MM.1S (cell line): ENCODE measurements around the gene BTBD9.

Experiments
- DNase-seq: peaks from one replicate; pipeline ENCODE4 v3.0.0-alpha.2; 2015
- H2AFZ ChIP-seq: fragments of 300-600 bp; sonication (generic); 2 replicates; pipeline ENCODE4 v1.6.0; 2016; ENCODE audit warnings: antibody characterized with exemption, low read length
- H3F3A ChIP-seq: fragments of 300-600 bp; sonication (generic); 2 replicates; pipeline ENCODE4 v1.6.1; 2016; ENCODE audit warnings: mild to moderate bottlenecking, antibody characterized with exemption, low read length, moderate library complexity, mixed read lengths; ENCODE audit not compliant: insufficient read depth
- H3K27ac ChIP-seq: fragments of 300-600 bp; sonication (generic); 2 replicates; pipeline ENCODE4 v1.5.1; 2016; ENCODE audit warnings: mild to moderate bottlenecking, low read length
- H3K27me3 ChIP-seq: fragments of 300-600 bp; sonication (generic); replicated peaks from 2 replicates; pipeline ENCODE4 v1.6.0; 2016; ENCODE audit warnings: low read length; ENCODE audit not compliant: insufficient read depth
- H3K36me3 ChIP-seq: fragments of 300-600 bp; sonication (generic); replicated peaks from 2 replicates; pipeline ENCODE4 v1.6.1; 2016; ENCODE audit warnings: mild to moderate bottlenecking, low read length, mixed read lengths; ENCODE audit not compliant: insufficient read depth
- H3K4me1 ChIP-seq: fragments of 300-600 bp; sonication (generic); 2 replicates; pipeline ENCODE4 v1.6.1; 2016; ENCODE audit warnings: low read length, mixed read lengths
- H3K4me2 ChIP-seq: fragments of 300-600 bp; sonication (generic); 2 replicates; pipeline ENCODE4 v1.6.0; 2016; ENCODE audit warnings: low read depth, low read length
- H3K4me3 ChIP-seq: fragments of 300-600 bp; sonication (generic); 2 replicates; pipeline ENCODE4 v1.5.1; 2016; ENCODE audit warnings: low read length, mixed read lengths
- H3K79me2 ChIP-seq: fragments of 300-600 bp; sonication (generic); 2 replicates; pipeline ENCODE4 v1.6.1; 2016; ENCODE audit warnings: mixed run types, low read length, mixed read lengths
- H3K9ac ChIP-seq: fragments of 300-600 bp; sonication (generic); 2 replicates; pipeline ENCODE4 v1.6.1; 2016; ENCODE audit warnings: low read length, mixed read lengths
- H3K9me2 ChIP-seq: fragments of 300-600 bp; sonication (generic); replicated peaks from 2 replicates; pipeline ENCODE4 v1.6.1; 2016; ENCODE audit warnings: mild to moderate bottlenecking, low read length, mixed read lengths; ENCODE audit not compliant: insufficient read depth
- H3K9me3 ChIP-seq: fragments of 300-600 bp; sonication (generic); replicated peaks from 2 replicates; pipeline ENCODE4 v1.6.1; 2016; ENCODE audit warnings: mild to moderate bottlenecking, low read length, mixed read lengths; ENCODE audit not compliant: insufficient read depth
- H4K20me1 ChIP-seq: fragments of 300-600 bp; sonication (generic); 2 replicates; pipeline ENCODE4 v1.6.1; 2016; ENCODE audit warnings: mild to moderate bottlenecking, low read length, moderate library complexity, mixed read lengths; ENCODE audit not compliant: insufficient read depth
- CTCF ChIP-seq: fragments of 300-600 bp; sonication (generic); IDR thresholded peaks from 2 replicates; pipeline ENCODE4 v1.5.1; 2016; ENCODE audit warnings: antibody characterized with exemption, low read length, mixed read lengths
- EZH2 ChIP-seq: fragments of 300-600 bp; sonication (generic); optimal IDR thresholded peaks from 2 replicates; pipeline ENCODE3; 2017; ENCODE audit warnings: low read depth, mild to moderate bottlenecking, antibody characterized with exemption, low read length, mixed read lengths
- EZH2phosphoT487 ChIP-seq: fragments of 300-600 bp; sonication (generic); IDR thresholded peaks from 2 replicates; pipeline ENCODE4 v1.6.1; 2018; ENCODE audit warnings: antibody characterized with exemption, low read length

The BTBD9 gene

GRCh38 chr6:38364775-38365174, 275.0 kb downstream of the BTBD9 start:
- Histone ChIP-seq H3K4me3 (no peak overlapping the region), H3K27me3 (no peaks in the 10 kb centered on the region), H3K79me2 (no peaks in the 10 kb centered on the region), H3K4me1 (0 out of 2 replicates have a peak, but pooled peaks cover 8% of the 10 kb centered on the region), H3K9me2 (no peaks in the 10 kb centered on the region), H3K4me2 (no peak overlapping the region), H3K27ac (no peak overlapping the region), H3F3A (no peaks in the 10 kb centered on the region), H4K20me1 (no peaks in the 10 kb centered on the region), H2AFZ (no peak overlapping the region), H3K36me3 (no peaks in the 10 kb centered on the region), H3K9ac (no peak overlapping the region), H3K9me3 (no peaks in the 10 kb centered on the region)
- no peak for DNase-seq
- TF ChIP-seq EZH2 (no peak), EZH2phosphoT487 (no peak), CTCF (no peak)

- Histone ChIP-seq H3K27ac (no peak overlapping the region), H3K4me3 (no peak overlapping the region), H3K4me1 (0 out of 2 replicates have a peak, but pooled peaks cover 8% of the 10 kb centered on the region), H3F3A (no peaks in the 10 kb centered on the region), H2AFZ (no peak overlapping the region), H3K4me2 (no peak overlapping the region), H3K27me3 (no peaks in the 10 kb centered on the region), H3K79me2 (no peaks in the 10 kb centered on the region), H3K9me3 (no peaks in the 10 kb centered on the region), H4K20me1 (no peaks in the 10 kb centered on the region), H3K9me2 (no peaks in the 10 kb centered on the region), H3K36me3 (no peaks in the 10 kb centered on the region), H3K9ac (no peak overlapping the region)
- TF ChIP-seq EZH2phosphoT487 = no peak
- no peak for TF ChIP-seq EZH2
- no peak for TF ChIP-seq CTCF
- DNase-seq = no peak
Observed at GRCh38 chr6:38364127-38364526, 275.6 kb downstream of the BTBD9 start.

- H3K79me2 ChIP-seq = no peaks in the 10 kb centered on the region
- TF ChIP-seq CTCF (no peak), EZH2 (no peak), EZH2phosphoT487 (no peak)
- no peak overlapping the region for H3K9ac ChIP-seq
- peak overlapping the region; percentile 58 for H3K4me2 ChIP-seq
- H2AFZ ChIP-seq = no peak overlapping the region
- no peaks in the 10 kb centered on the region for H4K20me1 ChIP-seq
- no peaks in the 10 kb centered on the region for H3K9me2 ChIP-seq
- no peak overlapping the region; the same call in 1 of the 2 replicates for H3K27ac ChIP-seq
- H3K4me3 ChIP-seq = peak overlapping the region; percentile 6; the same call in 1 of the 2 replicates
- H3F3A ChIP-seq = peaks cover 4% of the 10 kb centered on the region; the same call in 1 of the 2 replicates
- H3K9me3 ChIP-seq = no peaks in the 10 kb centered on the region
- 0 out of 2 replicates have a peak, but pooled peaks cover 5% of the 10 kb centered on the region for H3K4me1 ChIP-seq
- H3K27me3 ChIP-seq = no peaks in the 10 kb centered on the region
- DNase-seq = peak; percentile 16
- no peaks in the 10 kb centered on the region for H3K36me3 ChIP-seq
Observed at GRCh38 chr6:38355519-38355918, 284.2 kb downstream of the BTBD9 start.
